IMR-90 (cell line): ENCODE results near the gene PLCL1. TPM values are rescaled to one million over a fixed set of nuclear protein-coding genes. Genes with fewer than 3 reads are reported as not detected.

ENCODE experiments used
- ATAC-seq: fragments of 200-7000 bp; cut with Tn5 transposase; 2 replicates; pipeline ENCODE4 v1.9.1; 2020; ENCODE audit warnings: low read depth, mild to moderate bottlenecking, moderate library complexity
- BruUV-seq: library from RNA; stranded (reverse); fragments of 400-500 nt; replicated peaks from 2 replicates; lab custom pipeline; 2021; lab: Mats Ljungman, UMichigan
- CTCF ChIA-PET: fragments of 300-600 bp; formaldehyde crosslinking; extraction: SDS; loops from one replicate; lab custom pipeline; 2021; ENCODE audit warnings: antibody characterized with exemption; lab: Yijun Ruan, JAX
- POLR2A ChIA-PET: fragments of 300-600 bp; sonication (Branson Sonifier 250); formaldehyde crosslinking; loops from one replicate; lab custom pipeline; 2022; ENCODE audit warnings: antibody characterized with exemption; ENCODE audit not compliant: unreplicated experiment; lab: Charles Lee
- DNase-seq: peaks from one replicate; pipeline ENCODE4 v3.0.0; 2013
- H2AFZ ChIP-seq: replicated peaks from 2 replicates; pipeline ENCODE3; 2013; ENCODE audit warnings: low read length, mild to moderate bottlenecking; ENCODE audit not compliant: poor library complexity
- H2AK5ac ChIP-seq: 2 replicates; pipeline ENCODE4 v1.6.1; 2013; ENCODE audit warnings: low read depth, low read length, inconsistent platforms
- H2AK9ac ChIP-seq: replicated peaks from 2 replicates; pipeline ENCODE3; 2013; ENCODE audit warnings: mild to moderate bottlenecking, low read depth, low read length, moderate library complexity; ENCODE audit not compliant: poor library complexity
- H2BK120ac ChIP-seq: 2 replicates; pipeline ENCODE4 v1.6.1; 2013; ENCODE audit warnings: low read depth, low read length, inconsistent platforms
- H2BK15ac ChIP-seq: 3 replicates; pipeline ENCODE4 v1.6.1; 2013; ENCODE audit warnings: low read depth, low read length, inconsistent platforms
- H2BK20ac ChIP-seq: 2 replicates; pipeline ENCODE4 v1.6.1; 2013; ENCODE audit warnings: low read depth, mild to moderate bottlenecking, inconsistent platforms, low read length, moderate library complexity
- H2BK5ac ChIP-seq: 2 replicates; pipeline ENCODE4 v1.6.1; 2013; ENCODE audit warnings: mild to moderate bottlenecking, low read depth, low read length, inconsistent platforms; ENCODE audit not compliant: poor library complexity, severe bottlenecking
- H3K14ac ChIP-seq: replicated peaks from 2 replicates; pipeline ENCODE4 v1.6.1; 2013; ENCODE audit warnings: low read depth, low read length, inconsistent platforms
- H3K18ac ChIP-seq: 2 replicates; pipeline ENCODE4 v1.6.1; 2013; ENCODE audit warnings: low read depth, low read length, control low read depth
- H3K23ac ChIP-seq: 2 replicates; pipeline ENCODE4 v1.6.1; 2013; ENCODE audit warnings: low read depth, low read length, inconsistent platforms
- H3K27ac ChIP-seq: 2 replicates; pipeline ENCODE4 v1.5.1; 2013; ENCODE audit warnings: mild to moderate bottlenecking, control low read depth, low read length; ENCODE audit not compliant: insufficient read depth
- H3K27me3 ChIP-seq: 2 replicates; pipeline ENCODE4 v1.6.1; 2013; ENCODE audit warnings: low read length; ENCODE audit not compliant: control insufficient read depth, insufficient read depth
- H3K36me3 ChIP-seq: 2 replicates; pipeline ENCODE4 v1.6.1; 2013; ENCODE audit warnings: low read length, mixed read lengths; ENCODE audit not compliant: control insufficient read depth, insufficient read depth
- H3K4ac ChIP-seq: 2 replicates; pipeline ENCODE4 v1.6.1; 2013; ENCODE audit warnings: low read depth, low read length, inconsistent platforms
- H3K4me1 ChIP-seq: 2 replicates; pipeline ENCODE4 v1.6.1; 2013; ENCODE audit warnings: low read length, mixed read lengths; ENCODE audit not compliant: control insufficient read depth, insufficient read depth
- H3K4me2 ChIP-seq: 2 replicates; pipeline ENCODE4 v1.6.1; 2013; ENCODE audit warnings: low read depth, mild to moderate bottlenecking, control low read depth, low read length, moderate library complexity
- H3K4me3 ChIP-seq: 2 replicates; pipeline ENCODE4 v1.5.1; 2013; ENCODE audit warnings: low read depth, mild to moderate bottlenecking, control low read depth, low read length, moderate library complexity; ENCODE audit not compliant: insufficient read depth
- H3K56ac ChIP-seq: 2 replicates; pipeline ENCODE4 v1.6.1; 2013; ENCODE audit warnings: low read length, inconsistent platforms; ENCODE audit not compliant: insufficient read depth; ENCODE audit errors: extremely low read depth
- H3K79me1 ChIP-seq, 2 experiments: 2 replicates each; pipeline ENCODE4 v1.6.1; 2013; ENCODE audit warnings: low read length in 2 of 2, inconsistent platforms in 1 of 2, low read depth in 1 of 2
- H3K9ac ChIP-seq: 2 replicates; pipeline ENCODE4 v1.6.1; 2013; ENCODE audit warnings: low read depth, low read length, control low read depth
- H3K9me1 ChIP-seq: 2 replicates; pipeline ENCODE4 v1.6.1; 2013; ENCODE audit warnings: low read length, inconsistent platforms; ENCODE audit not compliant: insufficient read depth
- H3K9me3 ChIP-seq: 2 replicates; pipeline ENCODE4 v1.6.1; 2013; ENCODE audit warnings: low read length; ENCODE audit not compliant: control insufficient read depth, insufficient read depth
- H4K20me1 ChIP-seq: 2 replicates; pipeline ENCODE4 v1.6.1; 2013; ENCODE audit warnings: low read length, inconsistent platforms; ENCODE audit not compliant: insufficient read depth
- H4K5ac ChIP-seq: 2 replicates; pipeline ENCODE4 v1.6.1; 2013; ENCODE audit warnings: mild to moderate bottlenecking, low read depth, low read length, control low read depth
- H4K8ac ChIP-seq, 2 experiments: 2 replicates each; pipeline ENCODE4 v1.6.1; 2013; ENCODE audit warnings: low read depth in 2 of 2, low read length in 2 of 2, control low read depth in 1 of 2, inconsistent platforms in 1 of 2
- H4K91ac ChIP-seq: 2 replicates; pipeline ENCODE4 v1.6.1; 2013; ENCODE audit warnings: low read depth, low read length, inconsistent platforms; ENCODE audit not compliant: insufficient read depth
- NFE2L2 ChIP-seq: fragments of 150-350 bp; IDR thresholded peaks from 2 replicates; pipeline ENCODE4 v1.6.1; 2016; ENCODE audit warnings: low read depth, mild to moderate bottlenecking, low read length
- RAD21 ChIP-seq: IDR thresholded peaks from 2 replicates; pipeline ENCODE4 v1.6.1; 2012; ENCODE audit warnings: low read length, improper control_type of control experiment
- RCOR1 ChIP-seq: IDR thresholded peaks from 2 replicates; pipeline ENCODE4 v1.6.1; 2012; ENCODE audit warnings: mild to moderate bottlenecking, low read length, improper control_type of control experiment; ENCODE audit not compliant: insufficient replicate concordance
- WGBS, 2 experiments: methylation state at CpG; one replicate each; pipeline versions ENCODE4 v1.1.5 to v1.1.7; 2013; ENCODE audit warnings: missing lambda C conversion rate in 2 of 2; ENCODE audit not compliant: insufficient read length in 1 of 2; ENCODE audit errors: extremely low coverage in 2 of 2; 5-methylcytosine and 5-hydroxymethylcytosine counted together
- dilution Hi-C: fragments of 300-500 bp; cut with HindIII; formaldehyde crosslinking; loops from one replicate; pipeline ENCODE4 v1.14.3; 2018; ENCODE audit warnings: low sequenced_read_pairs; ENCODE audit not compliant: unreplicated experiment
- in situ Hi-C: fragments of 300-500 bp; cut with MboI; formaldehyde crosslinking; loops from 3 replicates; pipeline ENCODE4 v1.14.3; 2019; ENCODE audit warnings: low sequenced_read_pairs, inconsistent platforms, mixed read lengths
- intact Hi-C: fragments of 100-400 bp; cut with micrococcal nuclease; formaldehyde crosslinking; loops from 2 replicates; pipeline ENCODE4 v1.10.0; 2022
- polyA plus RNA-seq, 3 experiments: library from polyadenylated mRNA; depleted of rRNA; stranded (reverse); fragments of >200 nt; gene quantifications; 2 replicates each; pipeline ENCODE4 v1.2.3, GENCODE V29; 2012; ENCODE audit warnings: low replicate concordance in 1 of 3
- total RNA-seq: library from RNA; depleted of rRNA; stranded (reverse); fragments of >200 nt; gene quantifications from 2 replicates; pipeline ENCODE4 v1.2.3, GENCODE V29; 2012

The PLCL1 gene
- total and polyA plus RNA-seq, 2 of the 4 experiments (the other 2 are of a cell fraction): 0.14 to 0.18 TPM

- intact Hi-C loops: no loop called here
- H3K9ac ChIP-seq: no peak overlapping the region
- H2BK120ac ChIP-seq: no peak overlapping the region
- no peak overlapping the region for H3K56ac ChIP-seq
- DNase-seq (no peak), ATAC-seq (no peak)
- H2AK5ac ChIP-seq: no peak overlapping the region
- H2BK5ac ChIP-seq: no peak overlapping the region
- dilution Hi-C loops: no loop called here
- H2AK9ac ChIP-seq: no peak overlapping the region
- BruUV-seq: no TSS peak
- H4K5ac ChIP-seq: no peak overlapping the region
- no peaks in the 10 kb centered on the region for H3K79me1 ChIP-seq
- ChIA-PET CTCF (no interaction called here), POLR2A (no interaction called here)
- no peaks in the 10 kb centered on the region for H3K9me1 ChIP-seq
- no peak overlapping the region for H3K4ac ChIP-seq
- TF ChIP-seq NFE2L2: no peak
- no peak for TF ChIP-seq RAD21
- TF ChIP-seq RCOR1: no peak
- H4K91ac ChIP-seq: no peak overlapping the region
- no peak overlapping the region for H2AFZ ChIP-seq
- no peak overlapping the region for H3K4me2 ChIP-seq
- in situ Hi-C loops: no loop called here
- H3K9me3 ChIP-seq: no peaks in the 10 kb centered on the region
- H4K8ac ChIP-seq: no peak overlapping the region
- no peaks in the 10 kb centered on the region for H3K27me3 ChIP-seq
- no peak overlapping the region for H3K23ac ChIP-seq
- no peak overlapping the region for H3K27ac ChIP-seq
- no peaks in the 10 kb centered on the region for H3K4me1 ChIP-seq
- no peak overlapping the region for H3K14ac ChIP-seq
- H4K20me1 ChIP-seq: no peaks in the 10 kb centered on the region
- no peak overlapping the region for H3K18ac ChIP-seq
- H2BK15ac ChIP-seq: no peak overlapping the region
- WGBS, 2 experiments: 11% methylated on average over 2 of the region's 5 CpGs; no CpG with 5 or more reads in 1 of the 2 experiments
- H3K4me3 ChIP-seq: no peak overlapping the region
- H3K36me3 ChIP-seq: no peaks in the 10 kb centered on the region
- no peak overlapping the region for H2BK20ac ChIP-seq
Measured at GRCh38 chr2:197975931-197976519, 171.6 kb downstream of the PLCL1 start.
